ENCODE measurements around the gene DPEP1.
A peak's percentile ranks its signal among the peaks of the same experiment; 100 is the strongest.
"Not testable (repeated sequence)": the region's sequence is repeated elsewhere in the genome, so short reads cannot be mapped to it uniquely, and the experiment has no call there.

DPEP1 gene

GRCh38 chr16:89656435-89657121, 43.1 kb downstream of the DPEP1 start:
- no peak for DNase-seq

GRCh38 chr16:89657442-89658220, 44.2 kb downstream of the DPEP1 start, which contains the start of the genes CHMP1A and SPATA33:
CHMP1A (minus strand) TSS chr16:89657708; CDS start chr16:89657588, 120 bp downstream.
SPATA33 (plus strand) TSS chr16:89657836; CDS start chr16:89657912, 76 bp downstream.
- DNase-seq, result peak; percentile 93

- DNase-seq, result no peak
Observed at GRCh38 chr16:89658221-89658879, 44.9 kb downstream of the DPEP1 start.

GRCh38 chr16:89660146-89660545, 46.7 kb downstream of the DPEP1 start:
- no peak for DNase-seq

- no peak for DNase-seq
Observed at GRCh38 chr16:89661215-89661614, 47.8 kb downstream of the DPEP1 start.

GRCh38 chr16:89664238-89664637, 50.8 kb downstream of the DPEP1 start:
- DNase-seq, result not testable (repeated sequence)

GRCh38 chr16:89667000-89667399, 53.6 kb downstream of the DPEP1 start:
- DNase-seq, result not testable (repeated sequence)

GRCh38 chr16:89667633-89668032, 54.2 kb downstream of the DPEP1 start:
- DNase-seq, result no peak

GRCh38 chr16:89668790-89669158, 55.3 kb downstream of the DPEP1 start:
- DNase-seq, result no peak

- DNase-seq, result no peak
Observed at GRCh38 chr16:89669755-89670154, 56.3 kb downstream of the DPEP1 start.

- no peak for DNase-seq
Observed at GRCh38 chr16:89670496-89671431, 57.3 kb downstream of the DPEP1 start.

- DNase-seq, result not testable (repeated sequence)
Observed at GRCh38 chr16:89671565-89671964, 58.1 kb downstream of the DPEP1 start.

GRCh38 chr16:89672177-89672941, 58.9 kb downstream of the DPEP1 start:
- DNase-seq, result no peak

GRCh38 chr16:89678258-89678657, 64.8 kb downstream of the DPEP1 start:
- DNase-seq, result no peak

- no peak for DNase-seq
Observed at GRCh38 chr16:89685916-89686315, 72.5 kb downstream of the DPEP1 start.

- DNase-seq, result peak; percentile 89
Observed at GRCh38 chr16:89686520-89687091, 73.2 kb downstream of the DPEP1 start, which contains the start of gene CDK10. CDK10 (plus strand) TSS chr16:89686689; CDS start chr16:89686711, 22 bp downstream.

GRCh38 chr16:89687092-89687940, 73.9 kb downstream of the DPEP1 start:
- peak; percentile 27 for DNase-seq
